Measurements from ENCODE around the gene ITGB5. TPM values are rescaled to one million over a fixed set of nuclear protein-coding genes. Genes with fewer than 3 reads are reported as not detected.
A peak's percentile ranks its signal among the peaks of the same experiment; 100 is the strongest.

Gene ITGB5
- total RNA-seq, 2 donors from 2014 or later: 93.0 to 103 TPM

DNA sequence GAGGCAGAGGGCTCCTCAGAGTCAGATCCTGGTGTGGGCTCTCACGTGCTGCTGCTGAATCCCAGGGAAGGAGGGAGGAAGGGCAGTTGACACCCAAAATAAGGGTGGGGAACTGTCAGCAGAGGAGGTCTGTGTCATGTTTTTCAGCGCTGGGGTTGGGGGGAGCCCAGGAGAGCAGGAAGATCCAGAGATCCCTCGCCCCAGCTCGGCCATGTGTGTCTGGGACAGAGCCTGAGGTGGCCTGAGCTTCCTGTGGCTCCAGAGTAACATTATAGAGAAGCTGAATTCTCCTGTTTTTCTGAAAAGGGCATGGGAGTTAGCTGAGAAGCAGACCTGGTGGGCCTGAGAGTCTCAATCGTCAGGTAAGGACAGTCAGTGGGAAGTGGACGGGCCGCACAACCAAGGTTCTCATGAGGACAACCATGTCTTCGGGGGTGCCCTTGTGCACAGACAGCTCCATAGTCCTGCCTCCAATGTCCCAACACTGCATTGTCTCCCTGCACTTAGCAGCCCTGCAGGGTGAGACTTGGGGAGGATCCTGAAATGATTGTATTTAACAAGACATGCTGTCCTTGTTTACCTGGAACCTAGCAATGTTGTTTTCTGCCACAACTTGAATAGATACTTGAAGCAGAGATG is 138.5 kb downstream of the ITGB5 start:
- DNase-seq (no peak), ATAC-seq (peak; percentile 15)
- intact Hi-C loops (cut with DNase I, micrococcal nuclease): no loop called here

DNA sequence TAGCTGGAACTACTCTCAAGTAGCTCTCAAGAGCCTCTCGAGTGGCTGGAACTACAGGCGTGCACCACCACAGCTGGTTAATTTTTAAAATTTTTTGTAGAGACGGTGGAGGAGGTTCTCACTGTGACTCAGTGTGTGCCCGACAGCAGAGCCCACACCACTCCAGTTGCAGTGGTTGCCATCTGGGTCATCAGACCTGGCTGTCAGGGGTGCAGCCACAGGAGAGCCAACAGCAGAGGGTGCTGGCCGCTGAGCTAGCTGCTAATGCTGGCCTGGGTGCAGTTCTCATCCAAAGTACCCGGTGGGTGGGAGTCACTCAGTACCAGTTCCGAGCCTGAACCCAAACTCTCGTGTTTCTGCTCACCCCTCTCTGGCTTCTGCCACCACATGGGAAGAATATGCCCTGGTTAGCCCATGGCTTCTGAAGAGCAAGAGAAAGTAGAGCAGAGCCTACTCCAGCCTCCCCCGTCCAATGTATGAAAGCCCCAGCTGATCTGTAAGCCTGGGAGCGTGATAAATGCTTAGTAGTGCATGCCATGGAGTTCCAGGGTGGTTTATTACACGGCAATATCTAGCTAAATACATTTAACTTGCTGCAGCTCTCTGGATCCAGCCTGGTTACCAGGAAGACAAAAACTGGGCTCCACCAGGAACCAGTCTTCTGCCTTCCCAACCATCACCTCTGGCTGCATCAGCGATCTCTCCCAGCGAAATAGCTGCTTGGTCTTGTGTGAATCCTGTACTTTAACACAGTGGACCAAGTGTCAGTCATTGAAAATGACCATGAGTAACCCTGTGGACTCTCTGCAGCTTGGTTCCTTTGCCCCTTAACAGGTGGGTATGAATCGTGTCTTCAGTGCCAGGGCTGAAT is 139.8 kb downstream of the ITGB5 start:
- ATAC-seq (no peak), DNase-seq (no peak)
- intact Hi-C loops (cut with DNase I, micrococcal nuclease): no loop called here

DNA sequence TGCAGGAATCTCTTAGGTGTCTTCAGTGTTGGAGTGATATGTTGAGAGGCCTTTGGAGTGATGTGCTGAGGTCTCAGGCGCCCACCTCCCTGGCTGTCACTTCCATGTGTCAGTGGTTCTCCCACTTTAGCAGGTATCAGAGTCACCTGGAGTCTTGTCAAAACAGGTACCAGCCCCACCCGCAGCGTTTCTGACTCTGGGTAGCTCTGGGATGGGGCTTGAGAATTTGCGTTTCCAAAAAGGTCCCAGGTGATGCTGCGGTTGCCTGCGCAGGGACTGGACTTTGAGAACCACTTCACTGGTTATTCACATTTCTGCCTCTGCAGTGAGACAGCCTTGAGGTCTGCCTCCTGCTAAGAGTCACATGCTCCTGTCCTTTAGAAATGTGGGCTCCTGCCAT is 141.4 kb downstream of the ITGB5 start:
- no peak for ATAC-seq
- no peak for DNase-seq
- intact Hi-C loops (cut with DNase I, micrococcal nuclease): no loop called here

DNA sequence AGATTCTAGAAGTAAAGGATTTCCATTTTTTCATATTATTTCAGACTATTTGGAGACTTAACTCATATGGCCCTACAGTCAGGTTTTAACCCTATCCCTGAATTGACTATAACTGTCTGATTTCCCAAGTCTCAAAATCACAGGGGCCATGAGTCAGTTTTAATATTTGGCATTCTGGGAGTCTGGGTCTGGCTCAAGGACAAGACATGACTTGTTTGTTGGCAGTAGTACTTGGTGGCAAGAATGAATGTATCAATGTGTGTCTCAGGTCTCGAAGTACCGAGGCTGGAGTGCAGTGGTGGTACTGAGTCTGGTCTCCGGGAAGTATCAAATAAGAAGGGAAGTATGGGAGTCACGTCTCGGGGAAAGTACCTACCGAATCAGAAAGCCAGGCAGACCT is 146.1 kb downstream of the ITGB5 start:
- ATAC-seq (no peak), DNase-seq (no peak)
- intact Hi-C loops (cut with DNase I, micrococcal nuclease): no loop called here

DNA sequence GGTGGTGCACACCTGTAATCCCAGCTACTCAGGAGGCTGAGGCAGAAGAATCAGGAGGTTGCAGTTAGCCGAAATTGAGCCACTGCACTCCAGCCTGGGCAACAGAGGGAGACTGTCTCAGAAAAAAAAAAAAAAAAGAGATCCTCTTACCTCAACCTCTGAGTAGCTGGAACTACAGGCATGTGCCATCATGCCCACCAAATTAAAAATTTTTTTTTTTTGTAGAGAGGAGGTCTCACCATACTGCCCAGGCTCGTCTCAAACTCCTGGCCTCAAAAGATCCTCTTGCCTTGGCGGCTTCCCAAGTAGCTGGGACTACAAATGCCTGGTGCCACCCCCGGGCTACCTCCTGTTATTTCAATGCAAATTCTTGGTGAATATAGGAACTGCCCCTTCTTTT is 155.4 kb downstream of the ITGB5 start:
- intact Hi-C loops (cut with DNase I, micrococcal nuclease): loop anchor here in 1 of 2 donors (10.0 kb wide), 1 partner anchor 733 kb away; no protein-coding TSS in a partner anchor
- DNase-seq: no peak
- no peak for ATAC-seq

DNA sequence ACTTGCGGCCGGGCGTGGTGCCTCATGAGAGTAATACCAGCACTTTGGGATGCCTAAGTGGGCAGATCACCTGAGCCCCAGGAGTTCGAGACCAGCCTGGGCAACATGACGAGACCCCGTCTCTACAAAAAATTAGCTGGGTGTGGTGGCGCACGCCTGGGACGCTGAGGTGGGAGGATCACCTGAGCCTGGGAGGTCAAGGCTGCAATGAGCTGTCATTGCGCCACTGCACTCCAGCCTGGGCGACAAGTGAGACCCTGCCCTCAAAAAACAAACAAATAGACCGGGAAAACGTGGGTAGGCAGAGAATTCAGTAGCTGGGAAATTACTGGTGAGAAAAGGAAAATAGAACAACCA is 156.2 kb downstream of the ITGB5 start:
- peak; percentile 12 for ATAC-seq
- intact Hi-C loops (cut with DNase I, micrococcal nuclease): loop anchor here in 1 of 2 donors (10.0 kb wide), 1 partner anchor 734 kb away; no protein-coding TSS in a partner anchor
- peak in 1 of 2 donors; percentile 24 for DNase-seq

DNA sequence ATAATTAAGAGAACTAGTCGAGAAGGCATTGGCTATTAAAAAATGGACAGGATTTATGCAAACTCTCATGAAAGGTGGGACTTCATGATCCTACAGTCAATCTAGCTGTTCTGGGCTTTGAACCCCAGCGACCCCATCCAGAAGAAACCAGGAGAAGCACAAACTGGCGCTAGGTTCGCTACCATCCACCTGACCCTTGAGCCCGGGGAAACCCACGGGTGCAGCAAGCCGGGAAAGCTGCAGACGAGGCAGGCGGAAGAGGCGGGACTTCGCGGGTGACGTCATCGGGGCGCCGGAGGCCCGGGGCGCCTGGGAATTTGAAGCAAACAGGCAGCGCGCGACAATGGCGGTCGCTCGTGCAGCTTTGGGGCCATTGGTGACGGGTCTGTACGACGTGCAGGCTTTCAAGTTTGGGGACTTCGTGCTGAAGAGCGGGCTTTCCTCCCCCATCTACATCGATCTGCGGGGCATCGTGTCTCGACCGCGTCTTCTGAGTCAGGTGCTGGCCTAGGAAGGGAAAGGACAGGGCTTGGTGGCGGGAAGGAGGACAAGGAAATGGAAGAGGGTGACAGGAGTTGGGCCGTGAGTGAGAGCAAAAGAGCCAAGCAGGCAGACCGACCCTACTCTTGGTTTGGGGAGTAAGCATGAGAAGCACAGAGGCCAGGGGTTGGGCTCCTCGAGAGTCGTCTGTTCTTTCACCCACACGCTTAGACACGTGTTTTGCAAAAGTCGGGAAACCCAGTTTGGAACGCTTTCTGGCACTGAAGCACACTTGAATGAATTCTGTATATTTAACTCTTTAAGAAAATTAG is 156.8 kb downstream of the ITGB5 start, which contains the start of gene UMPS:
Gene UMPS, plus strand, starts transcription at position 324 of the 812 bp plus-strand sequence. Its CDS starts 20 bp downstream, at position 344.
- intact Hi-C loops (cut with DNase I, micrococcal nuclease): loop anchor here in 1 of 2 donors (10.0 kb wide), 1 partner anchor 734 kb away; no protein-coding TSS in a partner anchor
- peak; percentile 93 to 97 for DNase-seq
- ATAC-seq: peak; percentile 97

DNA sequence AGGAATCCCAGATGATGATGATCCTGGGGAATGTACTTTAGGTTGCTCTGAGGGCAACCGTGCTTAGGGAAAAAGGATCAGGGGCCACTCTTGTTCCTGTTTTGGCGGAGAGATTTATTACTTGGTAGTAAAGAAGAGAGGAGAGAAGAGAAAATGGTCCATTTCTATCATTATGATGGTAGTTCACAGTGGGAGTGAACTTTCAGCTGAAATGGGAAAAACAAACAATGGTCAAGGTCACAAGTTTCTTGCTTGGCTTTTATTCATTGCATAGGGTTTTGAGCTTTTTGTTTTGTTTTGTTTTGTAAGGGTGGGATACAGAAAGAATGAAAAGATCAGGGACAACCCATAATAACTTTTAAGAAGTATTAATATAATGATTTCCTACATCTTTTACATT is 164.6 kb downstream of the ITGB5 start:
- no peak for ATAC-seq

DNA sequence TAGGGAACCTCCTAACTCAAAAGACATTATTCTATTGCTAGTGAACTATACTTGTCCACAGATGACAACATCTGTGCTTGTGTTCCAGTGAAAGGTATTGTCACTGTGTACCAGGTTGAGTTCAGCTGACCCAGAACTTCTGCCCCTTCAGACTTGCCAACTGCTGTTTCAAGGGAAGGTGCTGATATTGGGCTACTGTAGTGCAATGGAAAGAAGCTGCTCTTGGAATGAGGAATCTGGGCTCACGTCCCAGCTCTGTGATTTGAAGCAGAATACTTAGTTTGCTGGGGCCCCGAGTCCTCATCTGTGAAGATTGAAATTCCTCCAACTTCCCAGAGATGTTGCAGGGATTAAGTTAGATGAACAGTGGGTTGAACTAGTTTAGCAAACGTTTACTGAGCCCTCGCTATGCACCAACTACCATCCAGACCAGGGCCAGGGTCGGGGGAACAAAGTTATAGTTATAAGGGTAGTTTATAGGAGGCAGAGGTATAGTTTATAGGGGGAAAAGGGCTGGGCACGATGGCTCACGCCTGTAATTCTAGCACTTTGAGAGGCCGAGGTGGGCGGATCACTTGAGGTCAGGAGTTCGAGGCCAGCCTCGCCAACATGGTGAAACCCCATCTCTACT is 172.8 kb downstream of the ITGB5 start:
- DNase-seq: no peak
- intact Hi-C loops (cut with DNase I, micrococcal nuclease): no loop called here
- ATAC-seq: no peak

More for the DNA sequence above, 164.6 kb downstream of the ITGB5 start:
- DNase-seq: no peak
- intact Hi-C loops (cut with DNase I, micrococcal nuclease): no loop called here

Small RNAs within 50 kb of the gene (microRNA-seq; reads per million reads assigned to microRNA genes)
- 0 reads per million in 2 donors for gene MIR544B

Other genes with a start within 250 kb of the ITGB5 start
- gene UMPS, start 156.9 kb downstream of the ITGB5 start, total RNA-seq: 10 to 100 TPM; 23.1 to 25.3 TPM
- 1,000 to 10,000 TPM; 1,001 to 1,021 TPM for gene MUC13, start 47.4 kb upstream of the ITGB5 start, total RNA-seq
- gene HEG1, start 168.6 kb upstream of the ITGB5 start, total RNA-seq: 10 to 100 TPM in 1 of 2 donors, 1 to 10 TPM in 1; 9.8 to 17.4 TPM

Measured in left colon (tissue), 2 donors.